ENCODE measurements around the gene CACNG7.

DNA sequence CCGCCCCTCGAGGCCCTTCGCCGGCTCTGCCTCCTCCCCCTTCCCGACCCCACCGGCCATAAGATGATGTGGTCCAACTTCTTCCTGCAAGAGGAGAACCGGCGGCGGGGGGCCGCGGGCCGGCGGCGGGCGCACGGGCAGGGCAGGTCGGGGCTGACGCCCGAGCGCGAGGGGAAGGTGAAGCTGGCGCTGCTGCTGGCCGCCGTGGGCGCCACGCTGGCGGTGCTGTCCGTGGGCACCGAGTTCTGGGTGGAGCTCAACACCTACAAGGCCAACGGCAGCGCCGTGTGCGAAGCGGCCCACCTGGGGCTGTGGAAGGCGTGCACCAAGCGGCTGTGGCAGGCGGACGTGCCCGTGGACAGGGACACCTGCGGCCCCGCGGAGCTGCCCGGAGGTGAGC, 83.7 kb downstream of the CACNG7 start:
- TF ChIP-seq POLR2A (IDR thresholded peaks at IDR 0.05; ENCODE audit: borderline replicate concordance, extremely low read depth, insufficient read depth, insufficient read length) (no peak), CTCF (IDR thresholded peaks at IDR 0.05 in 2 of 3, conservative IDR thresholded peaks at IDR 0.05 in 1 of 3; ENCODE audit: borderline replicate concordance in 1 of 3, insufficient read depth in 1 of 3, low read depth in 2 of 3, low read length in 2 of 3) (no peak), EZH2 (IDR thresholded peaks at IDR 0.05) (no peak), YY1 (IDR thresholded peaks at IDR 0.05; ENCODE audit: extremely low read depth, insufficient replicate concordance, low read depth, low read length) (no peak), TCF7L2 (IDR thresholded peaks at IDR 0.05; ENCODE audit: borderline replicate concordance, extremely low read depth, insufficient read depth, insufficient read length) (no peak), RAD21 (IDR thresholded peaks at IDR 0.05; ENCODE audit: low read depth) (no peak), EGR1 (IDR thresholded peaks at IDR 0.05; ENCODE audit: low read depth) (no peak), JUND (IDR thresholded peaks at IDR 0.05) (no peak), SRF (IDR thresholded peaks at IDR 0.05; ENCODE audit: low read depth) (no peak), POLR2AphosphoS5 (IDR thresholded peaks at IDR 0.05; ENCODE audit: low read depth, low read length) (no peak), ZBTB33 (IDR thresholded peaks at IDR 0.05; ENCODE audit: extremely low read depth, insufficient replicate concordance, low read length) (no peak), ZFX (IDR thresholded peaks at IDR 0.05) (no peak), ATF3 (IDR thresholded peaks at IDR 0.05) (no peak)
- TF ChIP-seq, protein P1, sequence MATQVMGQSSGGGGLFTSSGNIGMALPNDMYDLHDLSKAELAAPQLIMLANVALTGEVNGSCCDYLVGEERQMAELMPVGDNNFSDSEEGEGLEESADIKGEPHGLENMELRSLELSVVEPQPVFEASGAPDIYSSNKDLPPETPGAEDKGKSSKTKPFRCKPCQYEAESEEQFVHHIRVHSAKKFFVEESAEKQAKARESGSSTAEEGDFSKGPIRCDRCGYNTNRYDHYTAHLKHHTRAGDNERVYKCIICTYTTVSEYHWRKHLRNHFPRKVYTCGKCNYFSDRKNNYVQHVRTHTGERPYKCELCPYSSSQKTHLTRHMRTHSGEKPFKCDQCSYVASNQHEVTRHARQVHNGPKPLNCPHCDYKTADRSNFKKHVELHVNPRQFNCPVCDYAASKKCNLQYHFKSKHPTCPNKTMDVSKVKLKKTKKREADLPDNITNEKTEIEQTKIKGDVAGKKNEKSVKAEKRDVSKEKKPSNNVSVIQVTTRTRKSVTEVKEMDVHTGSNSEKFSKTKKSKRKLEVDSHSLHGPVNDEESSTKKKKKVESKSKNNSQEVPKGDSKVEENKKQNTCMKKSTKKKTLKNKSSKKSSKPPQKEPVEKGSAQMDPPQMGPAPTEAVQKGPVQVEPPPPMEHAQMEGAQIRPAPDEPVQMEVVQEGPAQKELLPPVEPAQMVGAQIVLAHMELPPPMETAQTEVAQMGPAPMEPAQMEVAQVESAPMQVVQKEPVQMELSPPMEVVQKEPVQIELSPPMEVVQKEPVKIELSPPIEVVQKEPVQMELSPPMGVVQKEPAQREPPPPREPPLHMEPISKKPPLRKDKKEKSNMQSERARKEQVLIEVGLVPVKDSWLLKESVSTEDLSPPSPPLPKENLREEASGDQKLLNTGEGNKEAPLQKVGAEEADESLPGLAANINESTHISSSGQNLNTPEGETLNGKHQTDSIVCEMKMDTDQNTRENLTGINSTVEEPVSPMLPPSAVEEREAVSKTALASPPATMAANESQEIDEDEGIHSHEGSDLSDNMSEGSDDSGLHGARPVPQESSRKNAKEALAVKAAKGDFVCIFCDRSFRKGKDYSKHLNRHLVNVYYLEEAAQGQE (IDR thresholded peaks at IDR 0.05; ENCODE audit: low read depth), result no peak

All from HCT116 (cell line).